ENCODE data around the gene DCC. TPM values are rescaled to one million over a fixed set of nuclear protein-coding genes. Genes with fewer than 3 reads are reported as not detected.
A peak's percentile ranks its signal among the peaks of the same experiment; 100 is the strongest.

DCC gene
- total RNA-seq, 1 experiment from 2014 or later = 0.39 TPM

DNA sequence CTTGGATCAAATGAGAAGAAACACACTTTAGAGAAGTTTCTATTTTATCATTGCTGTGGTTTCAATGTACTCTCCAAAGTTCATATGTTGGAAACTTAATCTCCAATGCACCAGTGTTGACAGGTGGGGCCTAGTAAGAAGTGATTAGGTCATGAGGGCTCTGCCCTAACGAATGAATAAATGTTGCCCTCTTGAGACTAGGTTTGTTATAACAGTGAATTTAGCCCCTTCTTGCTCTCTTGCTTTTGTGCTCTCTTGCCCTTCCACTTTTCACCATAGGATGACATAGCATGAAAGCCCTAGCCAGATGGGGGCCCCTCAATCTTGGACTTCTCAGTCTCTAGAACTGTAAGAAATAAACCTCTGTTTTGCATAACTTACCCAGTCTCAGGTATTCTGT lies 664.8 kb downstream of the DCC start:
- Mint-ChIP-seq H3K27me3 (ENCODE audit: insufficient read depth, unreplicated experiment) (no peaks in the 10 kb centered on the region), H3K27ac (ENCODE audit: unreplicated experiment) (no peak overlapping the region), H3K36me3 (ENCODE audit: insufficient read depth, unreplicated experiment) (no peaks in the 10 kb centered on the region), H3K4me3 (ENCODE audit: unreplicated experiment) (no peak overlapping the region), H3K9me3 (ENCODE audit: unreplicated experiment) (no peaks in the 10 kb centered on the region), H3K4me1 (ENCODE audit: low read depth, unreplicated experiment) (no peaks in the 10 kb centered on the region)
- no peaks in the 10 kb centered on the region for H3K27me3 ChIP-seq (replicated peaks; ENCODE audit: control insufficient read depth, insufficient read depth, low read length)
- ChIA-PET POLR2A (no interaction called here), CTCF (no interaction called here)
- no peak overlapping the region for H3K4me3 ChIP-seq (ENCODE audit: low read depth, low read length)
- no peaks in the 10 kb centered on the region for H3K9me3 ChIP-seq
- no peaks in the 10 kb centered on the region for H3K4me1 ChIP-seq
- no peak for DNase-seq
- BruUV-seq (replicated peaks) = no TSS peak
- intact Hi-C loops (cut with micrococcal nuclease; ENCODE audit: unreplicated experiment) = loop anchor here (1.0 kb wide), 1 partner anchor 287 kb away; no protein-coding TSS in a partner anchor
- TF ChIP-seq, protein P1, sequence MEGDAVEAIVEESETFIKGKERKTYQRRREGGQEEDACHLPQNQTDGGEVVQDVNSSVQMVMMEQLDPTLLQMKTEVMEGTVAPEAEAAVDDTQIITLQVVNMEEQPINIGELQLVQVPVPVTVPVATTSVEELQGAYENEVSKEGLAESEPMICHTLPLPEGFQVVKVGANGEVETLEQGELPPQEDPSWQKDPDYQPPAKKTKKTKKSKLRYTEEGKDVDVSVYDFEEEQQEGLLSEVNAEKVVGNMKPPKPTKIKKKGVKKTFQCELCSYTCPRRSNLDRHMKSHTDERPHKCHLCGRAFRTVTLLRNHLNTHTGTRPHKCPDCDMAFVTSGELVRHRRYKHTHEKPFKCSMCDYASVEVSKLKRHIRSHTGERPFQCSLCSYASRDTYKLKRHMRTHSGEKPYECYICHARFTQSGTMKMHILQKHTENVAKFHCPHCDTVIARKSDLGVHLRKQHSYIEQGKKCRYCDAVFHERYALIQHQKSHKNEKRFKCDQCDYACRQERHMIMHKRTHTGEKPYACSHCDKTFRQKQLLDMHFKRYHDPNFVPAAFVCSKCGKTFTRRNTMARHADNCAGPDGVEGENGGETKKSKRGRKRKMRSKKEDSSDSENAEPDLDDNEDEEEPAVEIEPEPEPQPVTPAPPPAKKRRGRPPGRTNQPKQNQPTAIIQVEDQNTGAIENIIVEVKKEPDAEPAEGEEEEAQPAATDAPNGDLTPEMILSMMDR (IDR thresholded peaks at IDR 0.05; ENCODE audit: insufficient read depth in 1 of 2, low read depth in 1 of 2, low read length in 1 of 2, severe bottlenecking in 1 of 2, unreplicated experiment in 1 of 2) = no peak
- no peaks in the 10 kb centered on the region for H3K36me3 ChIP-seq (ENCODE audit: control insufficient read depth, insufficient read depth, low read length)

- no peak overlapping the region for H3K4me3 Mint-ChIP-seq (ENCODE audit: unreplicated experiment)
- intact Hi-C loops (cut with micrococcal nuclease; ENCODE audit: unreplicated experiment) = no loop called here
- Histone ChIP-seq H3K4me3 (ENCODE audit: low read depth, low read length) (no peak overlapping the region), H3K9me3 (no peaks in the 10 kb centered on the region), H3K4me1 (no peaks in the 10 kb centered on the region), H3K36me3 (ENCODE audit: control insufficient read depth, insufficient read depth, low read length) (no peaks in the 10 kb centered on the region), H3K27me3 (replicated peaks; ENCODE audit: control insufficient read depth, insufficient read depth, low read length) (no peaks in the 10 kb centered on the region)
- ChIA-PET CTCF (no interaction called here), POLR2A (no interaction called here)
- no peaks in the 10 kb centered on the region for H3K9me3 Mint-ChIP-seq (ENCODE audit: unreplicated experiment)
- no peaks in the 10 kb centered on the region for H3K4me1 Mint-ChIP-seq (ENCODE audit: low read depth, unreplicated experiment)
- TF ChIP-seq, protein P1 (IDR thresholded peaks at IDR 0.05; ENCODE audit: insufficient read depth in 1 of 2, low read depth in 1 of 2, low read length in 1 of 2, severe bottlenecking in 1 of 2, unreplicated experiment in 1 of 2) = no peak
- BruUV-seq (replicated peaks) = no TSS peak
- H3K27me3 Mint-ChIP-seq (ENCODE audit: insufficient read depth, unreplicated experiment) = no peaks in the 10 kb centered on the region
- no peaks in the 10 kb centered on the region for H3K36me3 Mint-ChIP-seq (ENCODE audit: insufficient read depth, unreplicated experiment)
- no peak for DNase-seq
- no peak overlapping the region for H3K27ac Mint-ChIP-seq (ENCODE audit: unreplicated experiment)
Measured at GRCh38 chr18:53018791-53019190, 678.8 kb downstream of the DCC start.

- ChIA-PET POLR2A (no interaction called here), CTCF (no interaction called here)
- Mint-ChIP-seq H3K27me3 (ENCODE audit: insufficient read depth, unreplicated experiment) (no peaks in the 10 kb centered on the region), H3K4me1 (ENCODE audit: low read depth, unreplicated experiment) (peaks cover 7% of the 10 kb centered on the region), H3K36me3 (ENCODE audit: insufficient read depth, unreplicated experiment) (no peaks in the 10 kb centered on the region), H3K9me3 (ENCODE audit: unreplicated experiment) (no peaks in the 10 kb centered on the region), H3K4me3 (ENCODE audit: unreplicated experiment) (no peak overlapping the region), H3K27ac (ENCODE audit: unreplicated experiment) (peak overlapping the region; percentile 49)
- no TSS peak for BruUV-seq (replicated peaks)
- Histone ChIP-seq H3K27me3 (replicated peaks; ENCODE audit: control insufficient read depth, insufficient read depth, low read length) (no peaks in the 10 kb centered on the region), H3K9me3 (no peaks in the 10 kb centered on the region), H3K36me3 (ENCODE audit: control insufficient read depth, insufficient read depth, low read length) (no peaks in the 10 kb centered on the region), H3K4me1 (peaks cover 7% of the 10 kb centered on the region), H3K4me3 (ENCODE audit: low read depth, low read length) (no peak overlapping the region)
- intact Hi-C loops (cut with micrococcal nuclease; ENCODE audit: unreplicated experiment) = no loop called here
- TF ChIP-seq, protein P1 (IDR thresholded peaks at IDR 0.05; ENCODE audit: insufficient read depth in 1 of 2, low read depth in 1 of 2, low read length in 1 of 2, severe bottlenecking in 1 of 2, unreplicated experiment in 1 of 2) = no peak
- peak; percentile 19 to 32 for DNase-seq
Measured at GRCh38 chr18:53025247-53025646, 685.2 kb downstream of the DCC start.

All from Caco-2 (cell line).